GM12875 (cell line): ENCODE data around the gene ARID2.

Source experiments
- H3K4me3 ChIP-seq: one replicate; pipeline ENCODE4 v1.5.1; 2011; ENCODE audit warnings: low read depth, low read length, control low read depth
- TF ChIP-seq, protein P1 (sequence below): IDR thresholded peaks from 2 replicates; pipeline ENCODE4 v1.5.1; 2011; ENCODE audit warnings: low read depth, mild to moderate bottlenecking, control low read depth, inconsistent platforms, low read length, moderate library complexity, borderline replicate concordance; ENCODE audit not compliant: insufficient read depth

ARID2 gene

DNA sequence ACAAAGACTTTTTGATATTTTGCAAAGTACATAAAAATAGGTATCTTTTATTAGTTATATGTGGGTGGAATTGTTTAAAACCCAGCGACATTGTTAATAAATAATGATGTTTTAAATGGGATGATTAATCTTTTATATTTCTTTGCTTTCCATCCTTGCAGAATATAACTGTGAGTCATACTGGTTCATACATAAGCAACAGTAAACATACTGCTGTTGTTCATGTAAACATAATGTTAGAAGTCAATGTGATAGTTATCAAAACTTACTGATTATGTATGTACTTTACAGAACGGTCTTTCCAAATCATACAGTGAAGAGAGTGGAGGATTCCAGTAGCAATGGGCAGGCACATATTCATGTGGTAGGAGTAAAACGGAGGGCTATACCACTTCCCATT is 119.8 kb downstream of the ARID2 start:
- TF ChIP-seq, protein P1, sequence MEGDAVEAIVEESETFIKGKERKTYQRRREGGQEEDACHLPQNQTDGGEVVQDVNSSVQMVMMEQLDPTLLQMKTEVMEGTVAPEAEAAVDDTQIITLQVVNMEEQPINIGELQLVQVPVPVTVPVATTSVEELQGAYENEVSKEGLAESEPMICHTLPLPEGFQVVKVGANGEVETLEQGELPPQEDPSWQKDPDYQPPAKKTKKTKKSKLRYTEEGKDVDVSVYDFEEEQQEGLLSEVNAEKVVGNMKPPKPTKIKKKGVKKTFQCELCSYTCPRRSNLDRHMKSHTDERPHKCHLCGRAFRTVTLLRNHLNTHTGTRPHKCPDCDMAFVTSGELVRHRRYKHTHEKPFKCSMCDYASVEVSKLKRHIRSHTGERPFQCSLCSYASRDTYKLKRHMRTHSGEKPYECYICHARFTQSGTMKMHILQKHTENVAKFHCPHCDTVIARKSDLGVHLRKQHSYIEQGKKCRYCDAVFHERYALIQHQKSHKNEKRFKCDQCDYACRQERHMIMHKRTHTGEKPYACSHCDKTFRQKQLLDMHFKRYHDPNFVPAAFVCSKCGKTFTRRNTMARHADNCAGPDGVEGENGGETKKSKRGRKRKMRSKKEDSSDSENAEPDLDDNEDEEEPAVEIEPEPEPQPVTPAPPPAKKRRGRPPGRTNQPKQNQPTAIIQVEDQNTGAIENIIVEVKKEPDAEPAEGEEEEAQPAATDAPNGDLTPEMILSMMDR = no peak

DNA sequence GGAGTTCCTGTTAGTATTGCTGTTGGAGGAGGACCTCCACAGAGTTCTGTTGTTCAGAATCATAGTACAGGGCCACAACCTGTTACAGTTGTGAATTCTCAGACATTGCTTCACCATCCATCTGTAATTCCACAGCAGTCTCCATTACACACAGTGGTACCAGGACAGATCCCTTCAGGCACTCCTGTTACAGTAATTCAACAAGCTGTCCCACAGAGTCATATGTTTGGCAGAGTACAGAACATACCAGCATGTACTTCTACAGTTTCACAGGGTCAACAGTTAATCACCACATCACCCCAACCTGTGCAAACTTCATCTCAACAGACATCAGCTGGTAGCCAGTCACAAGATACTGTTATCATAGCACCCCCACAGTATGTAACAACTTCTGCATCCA is 120.8 kb downstream of the ARID2 start:
- TF ChIP-seq, protein P1 = no peak
- H3K4me3 ChIP-seq = no peak overlapping the region

More for the DNA sequence above, 119.8 kb downstream of the ARID2 start:
- H3K4me3 ChIP-seq = no peak overlapping the region

DNA sequence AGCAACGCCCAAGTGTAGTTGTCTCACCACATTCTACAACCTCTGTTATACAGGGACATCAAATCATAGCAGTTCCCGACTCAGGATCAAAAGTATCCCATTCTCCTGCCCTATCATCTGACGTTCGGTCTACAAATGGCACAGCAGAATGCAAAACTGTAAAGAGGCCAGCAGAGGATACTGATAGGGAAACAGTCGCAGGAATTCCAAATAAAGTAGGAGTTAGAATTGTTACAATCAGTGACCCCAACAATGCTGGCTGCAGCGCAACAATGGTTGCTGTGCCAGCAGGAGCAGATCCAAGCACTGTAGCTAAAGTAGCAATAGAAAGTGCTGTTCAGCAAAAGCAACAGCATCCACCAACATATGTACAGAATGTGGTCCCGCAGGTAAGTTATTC is 123.0 kb downstream of the ARID2 start:
- TF ChIP-seq, protein P1 = no peak
- H3K4me3 ChIP-seq = no peak overlapping the region

DNA sequence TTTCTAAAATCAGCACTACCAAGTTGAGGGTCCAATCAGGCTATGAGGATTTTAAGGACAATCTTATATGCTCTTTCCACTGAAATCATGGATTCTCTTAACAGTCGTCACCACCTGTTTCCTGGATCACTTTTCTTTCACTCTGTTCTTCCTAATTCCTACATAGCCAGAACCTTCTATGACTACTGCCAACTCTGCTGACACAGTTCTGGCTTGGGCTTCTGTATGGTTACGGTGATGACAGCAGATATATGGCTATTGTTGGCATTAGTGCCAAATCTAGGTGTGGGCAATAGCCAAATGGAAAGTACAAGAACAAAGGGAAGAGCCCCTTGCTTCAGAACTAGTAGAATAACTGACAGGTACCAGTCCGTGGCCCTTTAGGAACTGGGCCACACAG is 124.0 kb downstream of the ARID2 start:
- TF ChIP-seq, protein P1 = no peak

DNA sequence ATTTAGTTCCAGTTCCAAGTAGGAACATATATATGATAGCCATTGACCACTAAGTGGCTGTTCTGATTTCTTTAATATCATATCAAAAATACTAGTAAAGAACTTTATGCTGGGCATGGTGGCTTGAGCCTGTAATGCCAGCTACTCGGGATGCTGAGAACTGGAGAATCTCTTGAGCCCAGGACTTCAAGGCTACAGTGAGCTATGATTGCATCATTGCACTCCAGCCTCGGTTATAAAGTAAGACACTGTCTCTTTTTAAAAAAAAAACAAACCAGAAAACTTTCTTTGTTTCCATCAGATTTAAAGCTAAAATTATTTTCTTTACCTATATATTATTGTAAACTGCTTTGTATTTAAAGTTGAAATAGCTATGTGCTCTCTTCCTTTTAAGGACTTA is 133.8 kb downstream of the ARID2 start:
- no peak overlapping the region for H3K4me3 ChIP-seq
- TF ChIP-seq, protein P1 = no peak

More for the DNA sequence above, 124.0 kb downstream of the ARID2 start:
- H3K4me3 ChIP-seq = no peak overlapping the region

DNA sequence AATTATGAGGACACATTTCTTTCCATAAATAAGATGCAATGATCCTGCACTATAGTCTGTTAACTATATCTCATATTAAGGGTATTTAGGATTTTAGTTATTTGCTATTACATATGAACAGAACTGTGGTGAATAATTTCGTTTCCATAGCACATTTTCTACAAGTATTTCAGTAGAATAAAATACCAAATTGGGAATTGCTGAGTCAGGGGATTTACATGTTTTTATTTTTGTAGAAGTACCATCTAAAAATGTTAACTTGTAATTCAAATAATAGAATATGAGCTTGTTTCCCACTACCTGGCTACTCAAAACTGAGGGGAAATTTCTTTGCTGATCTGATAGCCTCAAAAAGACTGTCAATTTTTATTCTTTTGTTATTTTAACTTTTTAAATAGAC is 136.8 kb downstream of the ARID2 start:
- H3K4me3 ChIP-seq = no peak overlapping the region
- TF ChIP-seq, protein P1 = no peak

DNA sequence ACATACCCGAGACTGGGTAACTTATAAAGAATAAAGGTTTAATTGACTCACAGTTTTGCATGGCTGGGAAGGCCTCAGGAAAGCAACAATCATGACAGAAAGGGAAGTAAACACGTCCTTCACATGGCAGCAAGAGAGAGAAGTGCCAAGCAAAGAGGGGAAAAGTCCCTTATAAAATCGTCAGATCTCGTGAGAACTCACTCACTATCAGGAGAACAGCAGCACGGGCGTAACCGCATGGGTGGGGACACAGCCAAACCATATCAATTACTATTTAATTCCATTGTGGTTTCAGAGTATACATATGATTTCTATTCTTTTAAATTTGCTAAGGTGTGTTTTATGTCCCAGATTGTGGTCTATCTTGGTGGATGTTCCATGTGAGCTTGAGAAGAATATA is 142.9 kb downstream of the ARID2 start:
- no peak overlapping the region for H3K4me3 ChIP-seq
- TF ChIP-seq, protein P1 = no peak
